ENCODE data around the gene LIAS. TPM values are rescaled to one million over a fixed set of nuclear protein-coding genes. Genes with fewer than 3 reads are reported as not detected.
"Not testable (repeated sequence)": the region's sequence is repeated elsewhere in the genome, so short reads cannot be mapped to it uniquely, and the experiment has no call there.

Gene LIAS
- 19.1 and 19.8 TPM in 2 replicates for total RNA-seq

- H3K4me3 Mint-ChIP-seq (ENCODE audit: low read depth): peak within 1 kb of the TSS; percentile 95
- peaks cover 23% of the 10 kb centered on the region for H3K4me1 Mint-ChIP-seq (ENCODE audit: low read depth)
- DNase-seq (ENCODE audit: low spot score): peak; percentile 93
- no peaks in the 10 kb centered on the region for H3K27me3 Mint-ChIP-seq (ENCODE audit: low read depth)
- H3K36me3 Mint-ChIP-seq (ENCODE audit: low read depth): peaks cover 61% of the 10 kb centered on the region
- no peaks in the 10 kb centered on the region for H3K9me3 Mint-ChIP-seq
- intact Hi-C loops (cut with micrococcal nuclease): loop anchor here (1.0 to 5.0 kb wide), 6 partner anchors 69 to 744 kb away; partner anchors contain the start of genes PDS5A, UGDH and WDR19
- H3K27ac Mint-ChIP-seq: peak within 1 kb of the TSS; percentile 98
These were observed at the start of gene LIAS, which contains the start of gene RPL9 for GRCh38 chr4:39458505-39459300. Gene LIAS (plus strand): TSS chr4:39459056. CDS start chr4:39459118, 62 bp downstream. Gene RPL9 (minus strand): TSS chr4:39458922. CDS start chr4:39458439, 483 bp downstream.

GRCh38 chr4:39410415-39410814, 48.4 kb upstream of the LIAS start:
- Mint-ChIP-seq H3K27ac (no peak overlapping the region), H3K4me3 (ENCODE audit: low read depth) (no peak overlapping the region), H3K4me1 (ENCODE audit: low read depth) (no peaks in the 10 kb centered on the region), H3K36me3 (ENCODE audit: low read depth) (no peaks in the 10 kb centered on the region), H3K27me3 (ENCODE audit: low read depth) (peaks cover 6% of the 10 kb centered on the region), H3K9me3 (no peaks in the 10 kb centered on the region)
- intact Hi-C loops (cut with micrococcal nuclease): no loop called here
- DNase-seq (ENCODE audit: low spot score): no peak

GRCh38 chr4:39411561-39411960, 47.3 kb upstream of the LIAS start:
- H3K27ac Mint-ChIP-seq; DNase-seq (ENCODE audit: low spot score); H3K4me3 Mint-ChIP-seq (ENCODE audit: low read depth); H3K4me1 Mint-ChIP-seq (ENCODE audit: low read depth); H3K36me3 Mint-ChIP-seq (ENCODE audit: low read depth); intact Hi-C loops (cut with micrococcal nuclease); H3K9me3 Mint-ChIP-seq; H3K27me3 Mint-ChIP-seq (ENCODE audit: low read depth): not testable (repeated sequence)

GRCh38 chr4:39415678-39416283, 43.1 kb upstream of the LIAS start:
- no peak for DNase-seq (ENCODE audit: low spot score)
- no peaks in the 10 kb centered on the region for H3K36me3 Mint-ChIP-seq (ENCODE audit: low read depth)
- H3K27ac Mint-ChIP-seq: no peak overlapping the region
- no peak overlapping the region for H3K4me3 Mint-ChIP-seq (ENCODE audit: low read depth)
- no peaks in the 10 kb centered on the region for H3K4me1 Mint-ChIP-seq (ENCODE audit: low read depth)
- no peaks in the 10 kb centered on the region for H3K27me3 Mint-ChIP-seq (ENCODE audit: low read depth)
- H3K9me3 Mint-ChIP-seq: no peaks in the 10 kb centered on the region
- intact Hi-C loops (cut with micrococcal nuclease): no loop called here

- Mint-ChIP-seq H3K4me1 (ENCODE audit: low read depth) (no peaks in the 10 kb centered on the region), H3K36me3 (ENCODE audit: low read depth) (no peaks in the 10 kb centered on the region), H3K4me3 (ENCODE audit: low read depth) (no peak overlapping the region), H3K27me3 (ENCODE audit: low read depth) (no peaks in the 10 kb centered on the region), H3K9me3 (no peaks in the 10 kb centered on the region), H3K27ac (no peak overlapping the region)
- DNase-seq (ENCODE audit: low spot score): no peak
- intact Hi-C loops (cut with micrococcal nuclease): no loop called here
These were observed 36.6 kb upstream of the LIAS start for GRCh38 chr4:39422247-39422646.

- H3K36me3 Mint-ChIP-seq (ENCODE audit: low read depth); DNase-seq (ENCODE audit: low spot score); H3K27ac Mint-ChIP-seq; H3K27me3 Mint-ChIP-seq (ENCODE audit: low read depth); H3K9me3 Mint-ChIP-seq; H3K4me1 Mint-ChIP-seq (ENCODE audit: low read depth); H3K4me3 Mint-ChIP-seq (ENCODE audit: low read depth); intact Hi-C loops (cut with micrococcal nuclease): not testable (repeated sequence)
These were observed 33.6 kb upstream of the LIAS start for GRCh38 chr4:39425297-39425696.

- Mint-ChIP-seq H3K27me3 (ENCODE audit: low read depth) (peaks cover 3% of the 10 kb centered on the region), H3K4me1 (ENCODE audit: low read depth) (no peaks in the 10 kb centered on the region), H3K27ac (no peak overlapping the region), H3K9me3 (no peaks in the 10 kb centered on the region), H3K36me3 (ENCODE audit: low read depth) (no peaks in the 10 kb centered on the region), H3K4me3 (ENCODE audit: low read depth) (no peak overlapping the region)
- no peak for DNase-seq (ENCODE audit: low spot score)
- intact Hi-C loops (cut with micrococcal nuclease): no loop called here
These were observed 32.1 kb upstream of the LIAS start for GRCh38 chr4:39426728-39427127.

- Mint-ChIP-seq H3K4me3 (ENCODE audit: low read depth) (no peak overlapping the region), H3K9me3 (no peaks in the 10 kb centered on the region), H3K27ac (no peak overlapping the region), H3K27me3 (ENCODE audit: low read depth) (peaks cover 5% of the 10 kb centered on the region), H3K36me3 (ENCODE audit: low read depth) (no peaks in the 10 kb centered on the region), H3K4me1 (ENCODE audit: low read depth) (no peaks in the 10 kb centered on the region)
- DNase-seq (ENCODE audit: low spot score): no peak
- intact Hi-C loops (cut with micrococcal nuclease): no loop called here
These were observed 31.2 kb upstream of the LIAS start for GRCh38 chr4:39427520-39428114.

- DNase-seq (ENCODE audit: low spot score): no peak
These were observed 29.2 kb upstream of the LIAS start for GRCh38 chr4:39429476-39430334.

GRCh38 chr4:39433878-39434492, 24.9 kb upstream of the LIAS start:
- no peak overlapping the region for H3K27ac Mint-ChIP-seq
- intact Hi-C loops (cut with micrococcal nuclease): no loop called here
- H3K4me1 Mint-ChIP-seq (ENCODE audit: low read depth): no peaks in the 10 kb centered on the region
- no peak for DNase-seq (ENCODE audit: low spot score)
- H3K4me3 Mint-ChIP-seq (ENCODE audit: low read depth): no peak overlapping the region
- no peaks in the 10 kb centered on the region for H3K9me3 Mint-ChIP-seq
- H3K27me3 Mint-ChIP-seq (ENCODE audit: low read depth): peaks cover 23% of the 10 kb centered on the region
- H3K36me3 Mint-ChIP-seq (ENCODE audit: low read depth): no peaks in the 10 kb centered on the region

More at GRCh38 chr4:39429476-39430334, 29.2 kb upstream of the LIAS start:
- Mint-ChIP-seq H3K4me1 (ENCODE audit: low read depth) (no peaks in the 10 kb centered on the region), H3K4me3 (ENCODE audit: low read depth) (no peak overlapping the region), H3K27ac (no peak overlapping the region), H3K27me3 (ENCODE audit: low read depth) (peaks cover 5% of the 10 kb centered on the region), H3K9me3 (no peaks in the 10 kb centered on the region), H3K36me3 (ENCODE audit: low read depth) (no peaks in the 10 kb centered on the region)
- intact Hi-C loops (cut with micrococcal nuclease): no loop called here

- Mint-ChIP-seq H3K4me1 (ENCODE audit: low read depth) (no peaks in the 10 kb centered on the region), H3K27me3 (ENCODE audit: low read depth) (peaks cover 23% of the 10 kb centered on the region), H3K36me3 (ENCODE audit: low read depth) (no peaks in the 10 kb centered on the region), H3K4me3 (ENCODE audit: low read depth) (no peak overlapping the region), H3K27ac (no peak overlapping the region), H3K9me3 (no peaks in the 10 kb centered on the region)
- DNase-seq (ENCODE audit: low spot score): no peak
- intact Hi-C loops (cut with micrococcal nuclease): no loop called here
These were observed 22.9 kb upstream of the LIAS start for GRCh38 chr4:39435659-39436563.
